Fibroblast of lung (primary cell): ENCODE data around the gene LCN10. TPM values are rescaled to one million over a fixed set of nuclear protein-coding genes. Genes with fewer than 3 reads are reported as not detected.

Experiments
- DNase-seq, 2 donors: peaks; one replicate each; pipeline versions ENCODE4 v3.0.0 to v3.0.0-alpha.2; 2010; ENCODE audit warnings: low read depth in 2 of 2
- H2AFZ ChIP-seq: 2 replicates; pipeline ENCODE4 v1.5.1; 2012; ENCODE audit warnings: low read length, control low read depth, inconsistent platforms
- H3K27ac ChIP-seq: 2 replicates; pipeline ENCODE4 v1.5.1; 2011; ENCODE audit warnings: low read length, control low read depth; ENCODE audit not compliant: insufficient read depth
- H3K27me3 ChIP-seq: 2 replicates; pipeline ENCODE4 v1.5.1; 2011; ENCODE audit warnings: mild to moderate bottlenecking, low read length; ENCODE audit not compliant: control insufficient read depth, insufficient read depth
- H3K36me3 ChIP-seq: 2 replicates; pipeline ENCODE4 v1.5.1; 2011; ENCODE audit warnings: low read length; ENCODE audit not compliant: control insufficient read depth, insufficient read depth
- H3K4me1 ChIP-seq: 2 replicates; pipeline ENCODE4 v1.5.1; 2011; ENCODE audit warnings: low read length; ENCODE audit not compliant: control insufficient read depth, insufficient read depth; ENCODE audit errors: extremely low read depth
- H3K4me2 ChIP-seq: 2 replicates; pipeline ENCODE4 v1.5.1; 2011; ENCODE audit warnings: low read length, control low read depth; ENCODE audit not compliant: insufficient read depth; ENCODE audit errors: extremely low read depth
- H3K4me3 ChIP-seq, 4 experiments: fragments of 200-600 bp in 1 of 4; sonication (generic) in 1 of 4; replicated peaks in 1 of 4; 2 replicates each; pipeline ENCODE4 v1.5.1; 2011 to 2016; ENCODE audit warnings: low read length in 4 of 4, low read depth in 3 of 4, mild to moderate bottlenecking in 3 of 4, control low read depth in 2 of 4, inconsistent platforms in 1 of 4, mixed read lengths in 1 of 4; ENCODE audit not compliant: insufficient read depth in 1 of 4; ENCODE audit errors: control extremely low read depth in 1 of 4
- H3K79me2 ChIP-seq: 2 replicates; pipeline ENCODE4 v1.5.1; 2012; ENCODE audit warnings: mild to moderate bottlenecking, low read length, inconsistent platforms; ENCODE audit not compliant: control insufficient read depth, insufficient read depth
- H3K9ac ChIP-seq: 2 replicates; pipeline ENCODE4 v1.5.1; 2011; ENCODE audit warnings: mild to moderate bottlenecking, low read length, control low read depth; ENCODE audit not compliant: insufficient read depth
- H3K9me3 ChIP-seq: 2 replicates; pipeline ENCODE4 v1.5.1; 2012; ENCODE audit warnings: low read depth, low read length; ENCODE audit not compliant: control insufficient read depth, insufficient read depth
- H4K20me1 ChIP-seq: 2 replicates; pipeline ENCODE4 v1.5.1; 2011; ENCODE audit warnings: low read length; ENCODE audit not compliant: control insufficient read depth, insufficient read depth; ENCODE audit errors: extremely low read depth
- CTCF ChIP-seq, 2 donors: IDR thresholded peaks in 1 of 2; conservative IDR thresholded peaks in 1 of 2; 1 replicate in 1 of 2; 2 replicates in 1 of 2; pipeline ENCODE4 v1.5.1; 2011 to 2012; ENCODE audit warnings: low read length in 2 of 2, control low read depth in 1 of 2, inconsistent platforms in 1 of 2, low read depth in 1 of 2, mild to moderate bottlenecking in 1 of 2
- EZH2 ChIP-seq: IDR thresholded peaks from 2 replicates; pipeline ENCODE4 v1.5.1; 2012; ENCODE audit warnings: low read length, control low read depth, mild to moderate bottlenecking; ENCODE audit errors: missing control alignments
- polyA plus RNA-seq, 2 donors: library from polyadenylated mRNA; depleted of rRNA in 1 of 2; stranded (reverse) in 1 of 2; unstranded in 1 of 2; fragments of >200 nt; gene quantifications; 2 replicates each; pipeline ENCODE4 v1.2.1, GENCODE V29; 2011 to 2012; ENCODE audit warnings: missing spikeins in 1 of 2
- total RNA-seq: library from RNA; depleted of rRNA; stranded (reverse); fragments of >200 nt; gene quantifications from 2 replicates; pipeline ENCODE4 v1.2.1, GENCODE V29; 2014

LCN10 gene
- total and polyA plus RNA-seq, 2 donors (not counting 1 experiment from before 2014, with no cell fraction given) = not detected

- peaks cover 14% of the 10 kb centered on the region for H3K4me1 ChIP-seq
- no peaks in the 10 kb centered on the region for H3K27me3 ChIP-seq
- H3K9ac ChIP-seq = peak overlapping the region; percentile 24
- H3K9me3 ChIP-seq = no peaks in the 10 kb centered on the region
- peak overlapping the region; percentile 99 for H3K4me2 ChIP-seq
- DNase-seq = peak; percentile 19 to 38
- peak overlapping the region; percentile 79 for H3K27ac ChIP-seq
- TF ChIP-seq EZH2 (no peak), CTCF (conservative IDR thresholded peaks at IDR 0.05 in 1 of 2, IDR thresholded peaks at IDR 0.05 in 1 of 2; ENCODE audit: low read depth in 1 of 2, low read length in 2 of 2) (peak in 1 of 2 donors; percentile 43)
- peaks cover 43% of the 10 kb centered on the region for H3K79me2 ChIP-seq
- no peaks in the 10 kb centered on the region for H4K20me1 ChIP-seq
- H3K4me3 ChIP-seq = peak overlapping the region; percentile 75 to 98 (median 93)
- peaks cover 26% of the 10 kb centered on the region for H3K36me3 ChIP-seq
- H2AFZ ChIP-seq = no peak overlapping the region
Measured at GRCh38 chr9:136726631-136727191, 16.0 kb downstream of the LCN10 start.

GRCh38 chr9:136726118-136726517 lies 16.6 kb downstream of the LCN10 start:
- H3K36me3 ChIP-seq = peaks cover 26% of the 10 kb centered on the region
- H3K9ac ChIP-seq = no peak overlapping the region
- no peak for TF ChIP-seq EZH2
- no peak for TF ChIP-seq CTCF (conservative IDR thresholded peaks at IDR 0.05 in 1 of 2, IDR thresholded peaks at IDR 0.05 in 1 of 2; ENCODE audit: low read depth in 1 of 2, low read length in 2 of 2)
- no peak for DNase-seq
- H3K4me3 ChIP-seq = peak overlapping the region; percentile 75 to 98 (median 93)
- H3K27me3 ChIP-seq = no peaks in the 10 kb centered on the region
- H3K9me3 ChIP-seq = no peaks in the 10 kb centered on the region
- no peak overlapping the region for H2AFZ ChIP-seq
- peak overlapping the region; percentile 99 for H3K4me2 ChIP-seq
- no peaks in the 10 kb centered on the region for H4K20me1 ChIP-seq
- peaks cover 16% of the 10 kb centered on the region for H3K4me1 ChIP-seq
- peaks cover 43% of the 10 kb centered on the region for H3K79me2 ChIP-seq
- no peak overlapping the region for H3K27ac ChIP-seq

- Histone ChIP-seq H4K20me1 (no peaks in the 10 kb centered on the region), H3K9ac (no peak overlapping the region), H3K4me1 (peaks cover 16% of the 10 kb centered on the region), H3K4me2 (peak overlapping the region; percentile 64), H3K27me3 (no peaks in the 10 kb centered on the region), H2AFZ (no peak overlapping the region), H3K4me3 (peak overlapping the region in 2 of 4 experiments; percentile 18 to 75), H3K36me3 (peaks cover 26% of the 10 kb centered on the region), H3K9me3 (no peaks in the 10 kb centered on the region), H3K79me2 (peaks cover 43% of the 10 kb centered on the region), H3K27ac (no peak overlapping the region)
- peak in 1 of 2 donors; percentile 57 for DNase-seq
- TF ChIP-seq CTCF (conservative IDR thresholded peaks at IDR 0.05 in 1 of 2, IDR thresholded peaks at IDR 0.05 in 1 of 2; ENCODE audit: low read depth in 1 of 2, low read length in 2 of 2) (no peak), EZH2 (no peak)
Measured at GRCh38 chr9:136725612-136726011, 17.1 kb downstream of the LCN10 start.
